ENCODE results near the gene HUS1B.

The HUS1B gene

GRCh38 chr6:624979-625378 lies 31.9 kb downstream of the HUS1B start:
- DNase-seq (ENCODE audit: extremely low read depth in 1 of 2, low read depth in 1 of 2), result no peak

- DNase-seq (ENCODE audit: extremely low read depth in 1 of 2, low read depth in 1 of 2), result no peak
These were observed 34.4 kb downstream of the HUS1B start for GRCh38 chr6:622462-622861.

- no peak for DNase-seq (ENCODE audit: extremely low read depth in 1 of 2, low read depth in 1 of 2)
These were observed 35.0 kb downstream of the HUS1B start for GRCh38 chr6:621931-622330.

- no peak for DNase-seq (ENCODE audit: extremely low read depth in 1 of 2, low read depth in 1 of 2)
These were observed 36.0 kb downstream of the HUS1B start for GRCh38 chr6:620950-621349.

GRCh38 chr6:620166-620565 lies 36.7 kb downstream of the HUS1B start:
- no peak for DNase-seq (ENCODE audit: extremely low read depth in 1 of 2, low read depth in 1 of 2)

GRCh38 chr6:617456-618100 lies 39.3 kb downstream of the HUS1B start:
- no peak for DNase-seq (ENCODE audit: extremely low read depth in 1 of 2, low read depth in 1 of 2)

GRCh38 chr6:613981-614380 lies 42.9 kb downstream of the HUS1B start:
- no peak for DNase-seq (ENCODE audit: extremely low read depth in 1 of 2, low read depth in 1 of 2)

GRCh38 chr6:611928-612327 lies 45.0 kb downstream of the HUS1B start:
- no peak for DNase-seq (ENCODE audit: extremely low read depth in 1 of 2, low read depth in 1 of 2)

GRCh38 chr6:610882-611281 lies 46.0 kb downstream of the HUS1B start:
- DNase-seq (ENCODE audit: extremely low read depth in 1 of 2, low read depth in 1 of 2), result no peak

- no peak for DNase-seq (ENCODE audit: extremely low read depth in 1 of 2, low read depth in 1 of 2)
These were observed 47.0 kb downstream of the HUS1B start for GRCh38 chr6:609905-610304.

- DNase-seq (ENCODE audit: extremely low read depth in 1 of 2, low read depth in 1 of 2), result no peak
These were observed 50.0 kb downstream of the HUS1B start for GRCh38 chr6:606829-607379.
